ENCODE data around the gene ZNF438.

DNA sequence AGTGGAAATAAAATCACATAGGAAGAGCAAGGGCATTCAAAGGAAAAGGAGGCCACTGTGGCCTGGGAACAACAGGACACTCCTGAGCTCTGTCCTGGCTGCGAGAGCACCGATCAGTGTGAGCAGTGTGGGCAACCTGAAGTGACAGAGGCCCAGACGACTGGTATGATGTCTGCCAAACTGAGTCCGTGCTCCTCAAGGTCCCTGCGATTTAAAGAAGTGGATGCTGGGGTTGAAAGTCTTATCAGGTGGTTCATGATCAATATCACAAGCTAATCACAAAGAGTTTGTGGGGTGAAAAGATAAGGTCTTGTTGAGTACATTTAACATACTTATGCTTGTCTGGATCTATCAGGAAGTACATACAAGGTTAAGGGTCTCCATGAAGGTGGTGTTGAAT lies 176.5 kb downstream of the ZNF438 start:
- no peak for TF ChIP-seq POLR2A (IDR thresholded peaks at IDR 0.05)
- TF ChIP-seq, protein P1, sequence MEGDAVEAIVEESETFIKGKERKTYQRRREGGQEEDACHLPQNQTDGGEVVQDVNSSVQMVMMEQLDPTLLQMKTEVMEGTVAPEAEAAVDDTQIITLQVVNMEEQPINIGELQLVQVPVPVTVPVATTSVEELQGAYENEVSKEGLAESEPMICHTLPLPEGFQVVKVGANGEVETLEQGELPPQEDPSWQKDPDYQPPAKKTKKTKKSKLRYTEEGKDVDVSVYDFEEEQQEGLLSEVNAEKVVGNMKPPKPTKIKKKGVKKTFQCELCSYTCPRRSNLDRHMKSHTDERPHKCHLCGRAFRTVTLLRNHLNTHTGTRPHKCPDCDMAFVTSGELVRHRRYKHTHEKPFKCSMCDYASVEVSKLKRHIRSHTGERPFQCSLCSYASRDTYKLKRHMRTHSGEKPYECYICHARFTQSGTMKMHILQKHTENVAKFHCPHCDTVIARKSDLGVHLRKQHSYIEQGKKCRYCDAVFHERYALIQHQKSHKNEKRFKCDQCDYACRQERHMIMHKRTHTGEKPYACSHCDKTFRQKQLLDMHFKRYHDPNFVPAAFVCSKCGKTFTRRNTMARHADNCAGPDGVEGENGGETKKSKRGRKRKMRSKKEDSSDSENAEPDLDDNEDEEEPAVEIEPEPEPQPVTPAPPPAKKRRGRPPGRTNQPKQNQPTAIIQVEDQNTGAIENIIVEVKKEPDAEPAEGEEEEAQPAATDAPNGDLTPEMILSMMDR (IDR thresholded peaks at IDR 0.05): no peak

All from prostate gland (tissue), 2 donors.